ENCODE data around the gene APBA2. TPM values are rescaled to one million over a fixed set of nuclear protein-coding genes. Genes with fewer than 3 reads are reported as not detected.

The APBA2 gene
- total RNA-seq, 2 experiments from 2014 or later, result 30.8 to 32.0 TPM

- no peaks in the 10 kb centered on the region for H3K27me3 Mint-ChIP-seq
- no peak for DNase-seq
- TF ChIP-seq, protein P1, sequence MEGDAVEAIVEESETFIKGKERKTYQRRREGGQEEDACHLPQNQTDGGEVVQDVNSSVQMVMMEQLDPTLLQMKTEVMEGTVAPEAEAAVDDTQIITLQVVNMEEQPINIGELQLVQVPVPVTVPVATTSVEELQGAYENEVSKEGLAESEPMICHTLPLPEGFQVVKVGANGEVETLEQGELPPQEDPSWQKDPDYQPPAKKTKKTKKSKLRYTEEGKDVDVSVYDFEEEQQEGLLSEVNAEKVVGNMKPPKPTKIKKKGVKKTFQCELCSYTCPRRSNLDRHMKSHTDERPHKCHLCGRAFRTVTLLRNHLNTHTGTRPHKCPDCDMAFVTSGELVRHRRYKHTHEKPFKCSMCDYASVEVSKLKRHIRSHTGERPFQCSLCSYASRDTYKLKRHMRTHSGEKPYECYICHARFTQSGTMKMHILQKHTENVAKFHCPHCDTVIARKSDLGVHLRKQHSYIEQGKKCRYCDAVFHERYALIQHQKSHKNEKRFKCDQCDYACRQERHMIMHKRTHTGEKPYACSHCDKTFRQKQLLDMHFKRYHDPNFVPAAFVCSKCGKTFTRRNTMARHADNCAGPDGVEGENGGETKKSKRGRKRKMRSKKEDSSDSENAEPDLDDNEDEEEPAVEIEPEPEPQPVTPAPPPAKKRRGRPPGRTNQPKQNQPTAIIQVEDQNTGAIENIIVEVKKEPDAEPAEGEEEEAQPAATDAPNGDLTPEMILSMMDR (IDR thresholded peaks at IDR 0.05), result no peak
- no peak overlapping the region for H3K27ac Mint-ChIP-seq
- peaks cover 49% of the 10 kb centered on the region for H3K4me1 Mint-ChIP-seq (ENCODE audit: low read depth)
- no peaks in the 10 kb centered on the region for H3K9me3 Mint-ChIP-seq
- no peak overlapping the region for H3K4me3 Mint-ChIP-seq
- CTCF ChIA-PET, result interaction anchor here (0.7 to 1.0 kb wide), 4 partner anchors 13 to 147 kb away, joined by 3 to 4 read pairs (median 3); no protein-coding TSS in a partner anchor
- intact Hi-C loops (cut with micrococcal nuclease), result no loop called here
- POLR2A ChIA-PET, result interaction anchor here (0.6 kb wide), 1 partner anchor 76 kb away, joined by 3 read pairs; no protein-coding TSS in a partner anchor
- peaks cover 7% of the 10 kb centered on the region for H3K36me3 Mint-ChIP-seq (ENCODE audit: low read depth)
- no peak for ATAC-seq
These were observed 77.3 kb downstream of the APBA2 start for GRCh38 chr15:28962851-28963710.

- intact Hi-C loops (cut with micrococcal nuclease), result no loop called here
- no peak overlapping the region for H3K27ac Mint-ChIP-seq
- TF ChIP-seq, protein P1 (IDR thresholded peaks at IDR 0.05), result no peak
- ChIA-PET POLR2A (no interaction called here), CTCF (no interaction called here)
- H3K4me3 Mint-ChIP-seq, result no peak overlapping the region
- DNase-seq (no peak), ATAC-seq (peak; percentile 71)
- H3K27me3 Mint-ChIP-seq, result no peaks in the 10 kb centered on the region
- H3K4me1 Mint-ChIP-seq (ENCODE audit: low read depth), result peaks cover 52% of the 10 kb centered on the region
- no peaks in the 10 kb centered on the region for H3K9me3 Mint-ChIP-seq
- peaks cover 7% of the 10 kb centered on the region for H3K36me3 Mint-ChIP-seq (ENCODE audit: low read depth)
These were observed 77.9 kb downstream of the APBA2 start for GRCh38 chr15:28963711-28964081.

DNA sequence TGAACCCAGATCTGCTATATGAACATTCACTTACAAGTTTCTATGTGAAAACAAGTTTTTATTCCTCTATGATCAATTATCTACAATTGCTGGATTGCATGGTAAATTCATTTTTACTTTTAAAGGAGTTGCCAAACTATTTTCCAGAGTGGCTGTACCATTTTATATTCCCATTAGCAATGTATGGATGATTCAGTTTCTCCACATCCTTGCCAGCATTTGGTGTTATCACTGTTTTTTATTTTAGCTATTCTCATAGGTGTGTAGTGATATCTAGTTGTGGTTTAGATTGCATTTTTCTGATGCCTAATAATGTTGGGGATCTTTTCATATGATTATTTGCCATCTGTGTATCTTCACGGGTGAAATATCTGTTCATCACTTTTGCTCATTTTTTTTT is 78.3 kb downstream of the APBA2 start:
- intact Hi-C loops (cut with micrococcal nuclease), result no loop called here
- ChIA-PET CTCF (no interaction called here), POLR2A (no interaction called here)
- H3K9me3 Mint-ChIP-seq, result no peaks in the 10 kb centered on the region
- no peaks in the 10 kb centered on the region for H3K27me3 Mint-ChIP-seq
- DNase-seq (no peak), ATAC-seq (no peak)
- no peak overlapping the region for H3K27ac Mint-ChIP-seq
- H3K4me3 Mint-ChIP-seq, result no peak overlapping the region
- TF ChIP-seq, protein P1 (IDR thresholded peaks at IDR 0.05), result no peak
- peaks cover 7% of the 10 kb centered on the region for H3K36me3 Mint-ChIP-seq (ENCODE audit: low read depth)
- H3K4me1 Mint-ChIP-seq (ENCODE audit: low read depth), result peaks cover 53% of the 10 kb centered on the region

- Mint-ChIP-seq H3K36me3 (ENCODE audit: low read depth) (peaks cover 4% of the 10 kb centered on the region), H3K9me3 (no peaks in the 10 kb centered on the region), H3K27me3 (no peaks in the 10 kb centered on the region), H3K4me1 (ENCODE audit: low read depth) (peaks cover 50% of the 10 kb centered on the region), H3K27ac (no peak overlapping the region), H3K4me3 (no peak overlapping the region)
- no peak for DNase-seq
- ATAC-seq, result no peak
- ChIA-PET CTCF (interaction anchor here (1.6 kb wide), 1 partner anchor 11 kb away, joined by 4 read pairs; no protein-coding TSS in a partner anchor), POLR2A (interaction anchor here (0.7 to 1.5 kb wide), 2 partner anchors 9 to 66 kb away, joined by 3 read pairs; no protein-coding TSS in a partner anchor)
- TF ChIP-seq, protein P1 (IDR thresholded peaks at IDR 0.05), result no peak
- intact Hi-C loops (cut with micrococcal nuclease), result no loop called here
These were observed 81.3 kb downstream of the APBA2 start for GRCh38 chr15:28967066-28967465.

DNA sequence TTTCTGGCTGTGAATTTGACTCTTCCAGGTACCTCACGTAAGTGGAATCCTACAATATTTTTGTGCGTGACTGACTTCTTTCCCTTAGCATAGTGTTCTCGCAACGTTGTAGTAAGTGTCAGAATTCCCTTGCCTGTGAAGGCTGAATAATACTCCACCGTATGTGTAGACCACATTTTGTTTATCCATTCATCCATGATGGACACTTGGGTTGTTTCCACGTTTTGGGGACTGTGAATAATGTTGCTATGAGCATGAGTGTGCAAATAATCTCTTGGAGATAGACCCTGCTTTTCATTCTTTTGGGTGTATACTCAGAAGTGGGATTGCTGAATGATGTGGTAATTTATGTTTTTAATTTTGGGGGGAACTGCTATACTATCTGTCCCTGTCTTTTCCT is 82.2 kb downstream of the APBA2 start:
- ChIA-PET CTCF (interaction anchor here (1.6 kb wide), 1 partner anchor 10 kb away, joined by 4 read pairs; no protein-coding TSS in a partner anchor), POLR2A (interaction anchor here (0.9 kb wide), 1 partner anchor 8 kb away, joined by 4 read pairs; no protein-coding TSS in a partner anchor)
- H3K36me3 Mint-ChIP-seq (ENCODE audit: low read depth), result peaks cover 4% of the 10 kb centered on the region
- no peaks in the 10 kb centered on the region for H3K9me3 Mint-ChIP-seq
- no peaks in the 10 kb centered on the region for H3K27me3 Mint-ChIP-seq
- DNase-seq, result no peak
- H3K4me1 Mint-ChIP-seq (ENCODE audit: low read depth), result peaks cover 50% of the 10 kb centered on the region
- no peak for ATAC-seq
- no peak overlapping the region for H3K4me3 Mint-ChIP-seq
- TF ChIP-seq, protein P1 (IDR thresholded peaks at IDR 0.05), result no peak
- intact Hi-C loops (cut with micrococcal nuclease), result no loop called here
- H3K27ac Mint-ChIP-seq, result no peak overlapping the region
